Measurements from ENCODE around the gene LTC4S.

LTC4S gene

DNA sequence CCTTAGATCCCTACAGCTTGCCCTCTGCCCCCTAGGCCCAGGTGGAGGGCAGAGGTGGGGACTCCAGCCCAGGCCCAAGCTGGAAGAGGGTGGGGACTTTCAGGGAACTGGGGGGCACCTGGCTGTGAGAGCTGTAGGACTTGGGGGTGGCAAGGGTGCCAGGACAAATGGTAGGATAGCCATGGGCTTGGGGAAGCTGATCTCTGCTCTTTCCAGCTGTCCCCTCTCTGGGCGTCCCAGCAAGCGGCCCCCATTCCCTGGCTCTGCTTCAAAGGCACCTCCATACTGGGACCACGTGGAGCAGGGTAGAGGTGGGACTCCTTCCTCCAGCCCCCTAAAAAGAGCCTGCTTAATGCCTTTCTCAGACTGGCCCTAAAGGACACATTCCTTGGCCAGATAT, 385 bp downstream of the LTC4S start:
- Histone ChIP-seq H3K4me1 (ENCODE audit: low read depth, poor library complexity, severe bottlenecking) (peaks cover 4% of the 10 kb centered on the region), H3K4me2 (no peak overlapping the region), H3K9ac (no peak overlapping the region), H3K27ac (no peak overlapping the region), H2AFZ (ENCODE audit: low read depth) (no peak overlapping the region), H4K20me1 (ENCODE audit: insufficient read depth) (no peaks in the 10 kb centered on the region), H3K79me2 (ENCODE audit: insufficient read depth, low read depth) (no peaks in the 10 kb centered on the region), H3K36me3 (ENCODE audit: insufficient read depth) (no peaks in the 10 kb centered on the region), H3K27me3 (ENCODE audit: insufficient read depth, low read depth) (no peaks in the 10 kb centered on the region), H3K4me3 (IDR thresholded peaks at IDR 0.05; ENCODE audit: insufficient read depth, low read depth, low read length) (no peak overlapping the region)
- TF ChIP-seq, protein P1, sequence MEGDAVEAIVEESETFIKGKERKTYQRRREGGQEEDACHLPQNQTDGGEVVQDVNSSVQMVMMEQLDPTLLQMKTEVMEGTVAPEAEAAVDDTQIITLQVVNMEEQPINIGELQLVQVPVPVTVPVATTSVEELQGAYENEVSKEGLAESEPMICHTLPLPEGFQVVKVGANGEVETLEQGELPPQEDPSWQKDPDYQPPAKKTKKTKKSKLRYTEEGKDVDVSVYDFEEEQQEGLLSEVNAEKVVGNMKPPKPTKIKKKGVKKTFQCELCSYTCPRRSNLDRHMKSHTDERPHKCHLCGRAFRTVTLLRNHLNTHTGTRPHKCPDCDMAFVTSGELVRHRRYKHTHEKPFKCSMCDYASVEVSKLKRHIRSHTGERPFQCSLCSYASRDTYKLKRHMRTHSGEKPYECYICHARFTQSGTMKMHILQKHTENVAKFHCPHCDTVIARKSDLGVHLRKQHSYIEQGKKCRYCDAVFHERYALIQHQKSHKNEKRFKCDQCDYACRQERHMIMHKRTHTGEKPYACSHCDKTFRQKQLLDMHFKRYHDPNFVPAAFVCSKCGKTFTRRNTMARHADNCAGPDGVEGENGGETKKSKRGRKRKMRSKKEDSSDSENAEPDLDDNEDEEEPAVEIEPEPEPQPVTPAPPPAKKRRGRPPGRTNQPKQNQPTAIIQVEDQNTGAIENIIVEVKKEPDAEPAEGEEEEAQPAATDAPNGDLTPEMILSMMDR (conservative IDR thresholded peaks at IDR 0.05; ENCODE audit: low read depth, low read length): no peak

DNA sequence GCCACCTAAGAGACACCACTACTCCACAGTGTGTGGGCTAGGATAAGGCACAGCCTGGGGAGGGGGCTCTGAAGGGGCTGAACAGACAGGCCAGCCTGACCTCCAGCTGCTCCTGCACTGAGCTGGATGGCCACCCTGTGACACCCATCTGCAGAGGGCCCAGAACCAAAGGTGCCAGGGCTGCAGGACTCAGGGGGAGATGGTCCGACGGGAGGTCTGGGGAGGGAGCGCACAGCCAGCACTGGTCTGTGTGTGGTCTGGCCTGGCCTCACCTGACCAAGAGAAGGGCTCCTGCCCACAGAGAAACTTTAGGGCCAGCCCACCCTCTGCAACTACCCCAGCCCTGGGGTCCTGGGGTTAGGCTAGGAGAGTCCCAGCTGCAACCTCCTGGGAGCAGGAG, 789 bp downstream of the LTC4S start:
- Histone ChIP-seq H3K4me2 (peak overlapping the region; percentile 42; the same call in 1 of the 2 replicates), H3K9ac (no peak overlapping the region), H2AFZ (ENCODE audit: low read depth) (no peak overlapping the region)

DNA sequence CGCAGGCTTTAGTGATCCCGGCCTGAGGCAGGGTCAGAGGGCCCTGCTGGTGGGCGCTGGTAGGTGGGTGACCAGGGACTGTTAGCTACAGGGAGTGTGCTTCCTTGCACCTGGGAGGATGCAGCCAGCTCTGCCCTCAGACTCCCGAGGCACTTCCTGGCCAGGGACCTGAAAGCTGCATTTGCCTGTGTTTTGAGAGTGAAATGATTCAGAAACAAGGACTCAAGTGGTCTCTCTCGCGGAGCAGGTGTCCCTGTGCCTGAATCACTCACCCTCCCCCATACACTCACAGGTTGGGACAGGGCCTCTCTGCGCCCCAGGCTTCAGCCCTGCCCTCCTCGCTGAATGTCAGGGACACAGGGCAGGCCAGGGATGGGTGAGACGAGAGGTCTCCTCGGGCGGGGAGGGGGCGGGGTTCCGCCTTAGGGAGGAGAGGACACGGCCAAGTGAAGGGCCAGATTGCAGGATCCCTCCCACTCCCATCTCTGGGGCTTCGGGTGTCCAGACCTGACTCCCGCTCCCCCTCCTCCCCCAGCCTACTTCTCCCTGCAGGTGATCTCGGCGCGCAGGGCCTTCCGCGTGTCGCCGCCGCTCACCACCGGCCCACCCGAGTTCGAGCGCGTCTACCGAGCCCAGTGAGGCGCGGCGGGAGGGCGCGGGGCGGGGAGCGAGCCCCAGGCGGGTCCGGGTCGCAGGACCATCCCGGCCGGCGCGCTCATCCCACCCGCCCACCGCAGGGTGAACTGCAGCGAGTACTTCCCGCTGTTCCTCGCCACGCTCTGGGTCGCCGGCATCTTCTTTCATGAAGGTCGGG, 1.5 kb downstream of the LTC4S start:
- Histone ChIP-seq H3K79me2 (ENCODE audit: insufficient read depth, low read depth) (no peaks in the 10 kb centered on the region), H3K9ac (peak overlapping the region; percentile 6; the same call in 1 of the 2 replicates), H4K20me1 (ENCODE audit: insufficient read depth) (no peaks in the 10 kb centered on the region), H3K4me2 (peak overlapping the region; percentile 42), H3K36me3 (ENCODE audit: insufficient read depth) (no peaks in the 10 kb centered on the region), H3K27ac (no peak overlapping the region), H2AFZ (ENCODE audit: low read depth) (peak overlapping the region; percentile 41; the same call in 1 of the 2 replicates), H3K4me1 (ENCODE audit: low read depth, poor library complexity, severe bottlenecking) (peaks cover 4% of the 10 kb centered on the region), H3K27me3 (ENCODE audit: insufficient read depth, low read depth) (no peaks in the 10 kb centered on the region), H3K4me3 (IDR thresholded peaks at IDR 0.05; ENCODE audit: insufficient read depth, low read depth, low read length) (no peak overlapping the region)
- TF ChIP-seq, protein P1 (conservative IDR thresholded peaks at IDR 0.05; ENCODE audit: low read depth, low read length): no peak

More for the DNA sequence above, 789 bp downstream of the LTC4S start:
- Histone ChIP-seq H3K36me3 (ENCODE audit: insufficient read depth) (no peaks in the 10 kb centered on the region), H4K20me1 (ENCODE audit: insufficient read depth) (no peaks in the 10 kb centered on the region), H3K79me2 (ENCODE audit: insufficient read depth, low read depth) (no peaks in the 10 kb centered on the region), H3K4me1 (ENCODE audit: low read depth, poor library complexity, severe bottlenecking) (peaks cover 4% of the 10 kb centered on the region), H3K27ac (no peak overlapping the region), H3K4me3 (IDR thresholded peaks at IDR 0.05; ENCODE audit: insufficient read depth, low read depth, low read length) (no peak overlapping the region), H3K27me3 (ENCODE audit: insufficient read depth, low read depth) (no peaks in the 10 kb centered on the region)
- TF ChIP-seq, protein P1 (conservative IDR thresholded peaks at IDR 0.05; ENCODE audit: low read depth, low read length): no peak

DNA sequence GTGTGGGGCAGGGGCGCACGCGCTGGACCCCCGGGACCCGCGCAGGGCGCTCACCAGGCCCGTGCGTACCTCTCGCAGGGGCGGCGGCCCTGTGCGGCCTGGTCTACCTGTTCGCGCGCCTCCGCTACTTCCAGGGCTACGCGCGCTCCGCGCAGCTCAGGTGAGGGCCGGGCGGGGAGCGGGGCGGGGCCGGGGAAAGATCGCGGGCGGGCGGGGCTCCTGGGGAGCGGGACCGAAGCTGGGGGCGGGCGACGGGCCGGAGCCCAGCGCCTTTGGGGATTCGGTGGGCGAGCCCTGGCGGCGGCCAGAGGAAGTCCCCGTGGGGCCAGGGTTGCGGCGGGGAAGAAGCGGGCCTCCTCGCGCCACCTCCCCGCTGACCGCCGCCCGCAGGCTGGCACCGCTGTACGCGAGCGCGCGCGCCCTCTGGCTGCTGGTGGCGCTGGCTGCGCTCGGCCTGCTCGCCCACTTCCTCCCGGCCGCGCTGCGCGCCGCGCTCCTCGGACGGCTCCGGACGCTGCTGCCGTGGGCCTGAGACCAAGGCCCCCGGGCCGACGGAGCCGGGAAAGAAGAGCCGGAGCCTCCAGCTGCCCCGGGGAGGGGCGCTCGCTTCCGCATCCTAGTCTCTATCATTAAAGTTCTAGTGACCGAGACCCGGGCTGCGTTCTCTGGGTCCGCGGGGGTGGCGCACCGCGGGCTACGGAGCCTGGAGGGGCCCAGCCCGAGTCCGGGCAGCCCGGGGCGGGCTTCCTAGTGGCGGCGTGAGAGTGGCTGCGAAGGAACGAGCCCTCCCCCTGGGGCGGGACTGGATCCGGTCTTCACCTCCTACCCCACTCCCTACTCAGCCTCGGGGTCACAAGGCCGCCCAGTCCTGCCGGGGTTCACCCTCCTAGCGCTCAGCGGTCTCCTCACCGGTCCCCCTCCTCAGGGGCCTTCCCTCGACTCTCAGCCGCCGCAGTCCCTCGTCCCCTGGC, 2.4 kb downstream of the LTC4S start:
- H3K27ac ChIP-seq: no peak overlapping the region
- H4K20me1 ChIP-seq (ENCODE audit: insufficient read depth): no peaks in the 10 kb centered on the region
- H3K4me1 ChIP-seq (ENCODE audit: low read depth, poor library complexity, severe bottlenecking): peaks cover 4% of the 10 kb centered on the region
- H3K79me2 ChIP-seq (ENCODE audit: insufficient read depth, low read depth): no peaks in the 10 kb centered on the region
- H2AFZ ChIP-seq (ENCODE audit: low read depth): peak overlapping the region; percentile 41; the same call in 1 of the 2 replicates
- peak overlapping the region; percentile 6; the same call in 1 of the 2 replicates for H3K9ac ChIP-seq
- no peak overlapping the region for H3K4me3 ChIP-seq (IDR thresholded peaks at IDR 0.05; ENCODE audit: insufficient read depth, low read depth, low read length)
- no peaks in the 10 kb centered on the region for H3K27me3 ChIP-seq (ENCODE audit: insufficient read depth, low read depth)
- TF ChIP-seq, protein P1 (conservative IDR thresholded peaks at IDR 0.05; ENCODE audit: low read depth, low read length): no peak; the same call in 1 of the 2 replicates
- H3K36me3 ChIP-seq (ENCODE audit: insufficient read depth): no peaks in the 10 kb centered on the region
- peak overlapping the region; percentile 60 for H3K4me2 ChIP-seq
